CD4-positive, alpha-beta T cell treated with Interleukin-15 for 1 hour (primary cell): Measurements from ENCODE around the gene F2RL2.

ENCODE experiments used
- DNase-seq: peaks from one replicate; pipeline ENCODE4 v3.0.0-alpha.2; 2020

The F2RL2 gene

DNA sequence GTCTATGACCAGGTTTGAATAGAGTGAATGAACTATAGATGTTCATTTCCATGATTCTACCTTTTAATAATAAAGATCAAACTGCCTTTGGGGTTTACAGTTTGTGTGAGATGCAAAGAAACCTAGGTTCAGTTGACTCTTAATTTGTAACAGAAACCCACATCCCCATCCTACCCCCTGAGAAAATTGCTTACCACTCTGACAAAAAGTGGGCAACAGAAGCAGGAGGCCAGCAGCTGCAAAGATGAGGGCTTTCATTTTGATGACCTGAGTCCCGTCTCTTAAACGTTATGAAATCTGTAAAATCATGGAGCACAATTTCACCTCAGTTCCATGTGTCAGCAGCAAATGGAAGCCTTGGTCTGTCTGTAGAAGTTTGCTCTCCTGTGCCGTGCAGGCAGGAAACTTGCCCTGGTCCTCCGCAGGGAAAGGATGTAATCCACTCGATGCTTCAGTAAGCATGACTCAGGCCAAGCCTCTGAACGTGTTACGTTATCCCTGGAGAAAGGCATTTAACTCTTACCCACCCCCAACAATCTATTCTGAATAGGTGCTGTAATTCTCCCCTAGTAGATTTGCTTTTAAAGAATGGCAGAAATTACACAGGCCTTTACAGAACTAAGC is at the start of gene F2RL2:
F2RL2 (minus strand) TSS at position 431 of the 624 bp plus-strand sequence; CDS start at position 258, 173 bp downstream.
- DNase-seq = no peak

GRCh38 chr5:76672242-76672641 is 49.0 kb upstream of the F2RL2 start:
- DNase-seq = no peak

DNA sequence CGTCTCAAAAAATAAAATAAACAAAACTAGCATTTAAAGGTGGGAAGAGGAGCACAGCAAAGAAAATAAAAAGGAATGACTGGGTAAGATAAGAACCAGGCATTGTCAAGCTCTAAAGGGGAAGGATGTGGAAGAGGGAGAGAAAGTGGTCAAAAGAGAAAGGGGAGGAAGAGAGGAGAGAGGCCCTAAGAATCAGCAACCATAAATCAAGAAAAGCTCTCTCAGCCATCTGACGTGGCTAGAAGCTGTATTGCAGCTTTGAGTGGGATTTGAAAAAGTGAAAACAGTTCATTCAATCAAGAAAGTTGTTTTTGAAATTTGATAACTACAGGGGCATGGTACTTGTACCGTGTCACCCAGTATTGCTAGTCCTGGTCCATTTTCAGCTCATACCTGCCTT is 47.3 kb upstream of the F2RL2 start:
- DNase-seq = no peak

- DNase-seq = no peak
These were observed 46.0 kb upstream of the F2RL2 start for GRCh38 chr5:76669245-76669644.

DNA sequence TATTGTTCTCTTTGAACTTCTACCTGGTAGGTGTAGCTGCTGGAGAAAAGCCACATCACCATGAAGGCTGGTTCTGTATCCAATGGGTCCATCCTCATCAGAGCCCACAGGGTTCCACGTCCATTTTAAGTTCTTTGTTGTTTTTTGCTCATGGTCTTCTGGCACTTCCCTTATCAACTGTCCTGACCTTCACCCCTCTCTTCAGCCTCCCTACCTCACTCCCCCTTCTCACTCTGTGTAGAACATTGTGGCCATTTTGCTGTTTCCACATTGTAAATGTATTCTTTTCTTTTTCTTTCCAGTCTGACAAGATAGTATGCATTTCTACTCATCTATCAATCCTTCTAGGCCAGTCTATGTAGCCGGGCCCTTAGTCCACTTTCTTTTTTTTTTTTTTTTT is 44.3 kb upstream of the F2RL2 start:
- DNase-seq = no peak

DNA sequence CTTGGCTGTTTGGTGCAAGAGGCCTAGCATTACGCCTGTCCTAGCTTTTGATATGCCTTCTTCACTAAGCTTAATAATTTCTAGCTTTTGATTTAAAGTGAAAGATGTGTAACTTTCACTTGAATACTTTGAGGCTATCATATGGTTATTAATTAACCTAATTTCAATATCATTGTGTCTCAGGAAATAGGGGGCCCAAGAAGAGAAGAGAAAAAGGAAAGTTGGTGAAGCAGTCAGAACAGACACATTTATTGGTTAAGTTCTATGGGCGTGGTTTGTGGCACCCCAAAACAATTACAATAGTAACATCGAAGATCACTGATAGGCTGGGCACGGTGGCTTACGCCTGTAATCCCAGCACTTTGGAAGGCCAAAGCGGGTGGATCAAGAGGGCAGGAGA is 40.9 kb upstream of the F2RL2 start:
- no peak for DNase-seq

GRCh38 chr5:76663573-76663972 is 40.4 kb upstream of the F2RL2 start:
- no peak for DNase-seq

GRCh38 chr5:76662521-76662920 is 39.3 kb upstream of the F2RL2 start:
- DNase-seq = no peak

- DNase-seq = no peak
These were observed 37.2 kb upstream of the F2RL2 start for GRCh38 chr5:76660360-76660759.

- DNase-seq = no peak
These were observed 34.6 kb upstream of the F2RL2 start for GRCh38 chr5:76657683-76658311.

- no peak for DNase-seq
These were observed 33.9 kb upstream of the F2RL2 start for GRCh38 chr5:76657091-76657490.

- no peak for DNase-seq
These were observed 29.7 kb upstream of the F2RL2 start for GRCh38 chr5:76652809-76653414.

- no peak for DNase-seq
These were observed 25.9 kb upstream of the F2RL2 start for GRCh38 chr5:76649140-76649539.

DNA sequence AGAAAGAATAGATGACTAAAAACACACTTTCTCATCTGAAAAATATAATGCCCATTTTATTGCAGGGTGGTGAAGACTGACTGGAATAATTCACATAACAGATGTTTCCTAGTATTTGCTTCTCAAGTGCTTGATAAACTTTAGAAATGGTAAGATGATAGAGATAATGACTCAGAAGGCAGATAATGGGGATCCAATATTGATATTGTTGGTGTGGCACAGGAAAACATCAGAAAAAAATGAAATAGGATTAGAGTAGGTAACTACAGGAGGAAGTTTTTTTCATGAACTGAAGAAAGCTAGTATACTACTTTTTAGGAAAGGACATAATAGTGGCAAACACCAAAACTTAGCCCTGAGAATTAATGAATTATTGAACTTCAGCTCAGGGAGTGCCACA is 20.2 kb upstream of the F2RL2 start:
- DNase-seq = no peak

DNA sequence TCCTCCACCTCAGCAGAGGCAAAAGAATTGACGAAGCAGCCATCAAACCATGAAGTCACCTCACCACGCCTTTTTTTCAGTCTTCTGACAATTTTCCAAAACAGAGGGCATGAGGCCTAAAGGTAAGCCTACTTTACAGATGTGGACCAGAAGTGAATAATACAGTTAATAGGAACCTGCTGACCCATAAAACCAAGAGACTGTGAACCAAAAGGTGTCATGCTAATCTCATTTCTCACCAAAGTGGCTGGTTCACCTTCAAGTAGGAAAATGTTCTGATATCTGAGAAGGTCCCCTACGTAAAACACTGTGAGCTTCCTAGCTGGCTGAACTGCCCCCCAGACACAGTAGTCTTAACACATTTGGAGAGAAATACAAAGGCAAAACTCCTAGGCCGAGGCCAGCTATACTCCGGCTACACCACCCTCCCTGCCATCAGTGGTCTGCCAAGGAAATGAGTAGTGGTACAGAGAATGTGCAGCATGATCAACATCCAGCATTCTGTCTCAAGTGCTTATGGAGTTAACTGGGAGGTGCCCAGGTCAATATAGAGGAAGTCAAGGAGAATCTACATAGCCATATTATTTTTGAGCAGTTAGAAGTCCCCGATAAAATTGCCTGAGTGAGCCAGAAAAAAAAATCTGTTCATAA is 19.3 kb upstream of the F2RL2 start:
- no peak for DNase-seq

GRCh38 chr5:76641514-76642120 is 18.4 kb upstream of the F2RL2 start:
- peak; percentile 36 for DNase-seq

- DNase-seq = no peak
These were observed 15.3 kb upstream of the F2RL2 start for GRCh38 chr5:76638479-76638878.

GRCh38 chr5:76637490-76637889 is 14.3 kb upstream of the F2RL2 start:
- no peak for DNase-seq

GRCh38 chr5:76634661-76635060 is 11.5 kb upstream of the F2RL2 start:
- DNase-seq = no peak

DNA sequence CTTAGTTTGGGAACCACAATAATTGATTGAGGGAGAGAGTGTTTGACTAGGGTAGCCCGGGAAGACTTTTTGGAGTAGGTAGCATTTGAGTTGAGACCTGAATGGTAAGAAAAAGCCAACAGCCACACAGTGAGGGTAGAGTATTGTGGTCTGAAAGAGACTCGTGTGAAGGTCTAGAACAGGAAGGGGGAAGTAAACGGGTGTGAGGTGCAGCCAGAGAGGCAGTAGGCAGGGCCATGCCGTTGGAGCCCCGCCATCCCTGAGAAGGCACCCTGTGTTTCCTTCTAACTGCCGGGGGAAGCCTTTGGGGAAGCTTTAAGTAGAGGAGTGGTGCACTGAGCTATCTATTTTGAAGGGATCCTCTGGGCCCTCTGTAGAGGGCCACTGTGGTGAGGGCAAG is 3.5 kb upstream of the F2RL2 start:
- DNase-seq = no peak

- no peak for DNase-seq
These were observed 2.0 kb upstream of the F2RL2 start for GRCh38 chr5:76625087-76625815.

DNA sequence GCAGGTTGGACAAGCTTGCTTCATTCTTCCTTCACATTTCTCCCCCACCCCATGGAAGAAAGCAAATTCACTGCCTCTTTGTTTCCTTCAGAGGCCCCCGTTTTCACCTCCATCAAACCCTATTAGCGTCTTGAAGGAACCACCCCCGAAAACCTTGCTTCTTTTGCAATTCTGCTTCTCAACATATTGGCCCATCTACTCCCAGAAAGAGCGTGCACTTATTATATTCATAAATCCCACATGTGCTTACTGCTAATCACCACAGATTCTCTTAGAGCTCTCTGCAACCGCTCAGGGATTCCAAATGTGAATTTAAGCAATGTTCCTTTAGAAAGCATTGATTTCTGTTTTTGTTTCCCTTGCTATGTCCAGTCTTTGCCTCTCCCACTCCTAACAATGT is 1.1 kb downstream of the F2RL2 start:
- no peak for DNase-seq

DNA sequence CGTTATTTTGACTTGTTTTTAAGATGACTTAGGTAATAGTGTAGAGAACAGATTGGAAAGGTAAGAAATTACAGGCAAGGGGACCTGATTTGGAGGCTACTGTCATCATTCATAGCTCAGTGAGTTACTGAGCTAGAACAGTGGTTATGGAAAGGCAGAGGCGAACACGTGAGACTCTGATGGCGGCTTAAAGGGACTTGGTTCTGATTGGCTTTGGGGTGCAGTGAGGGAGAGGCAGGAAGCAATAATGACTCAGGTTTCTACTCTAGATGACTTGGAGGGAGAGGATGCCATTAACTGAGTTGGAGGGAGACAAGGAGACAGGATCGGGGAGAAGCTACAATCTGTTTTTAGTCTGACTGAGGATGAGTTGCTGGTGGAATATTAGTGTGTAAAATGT is 3.0 kb downstream of the F2RL2 start:
- DNase-seq = no peak
